Measurements from ENCODE around the gene DLG2.

The DLG2 gene

DNA sequence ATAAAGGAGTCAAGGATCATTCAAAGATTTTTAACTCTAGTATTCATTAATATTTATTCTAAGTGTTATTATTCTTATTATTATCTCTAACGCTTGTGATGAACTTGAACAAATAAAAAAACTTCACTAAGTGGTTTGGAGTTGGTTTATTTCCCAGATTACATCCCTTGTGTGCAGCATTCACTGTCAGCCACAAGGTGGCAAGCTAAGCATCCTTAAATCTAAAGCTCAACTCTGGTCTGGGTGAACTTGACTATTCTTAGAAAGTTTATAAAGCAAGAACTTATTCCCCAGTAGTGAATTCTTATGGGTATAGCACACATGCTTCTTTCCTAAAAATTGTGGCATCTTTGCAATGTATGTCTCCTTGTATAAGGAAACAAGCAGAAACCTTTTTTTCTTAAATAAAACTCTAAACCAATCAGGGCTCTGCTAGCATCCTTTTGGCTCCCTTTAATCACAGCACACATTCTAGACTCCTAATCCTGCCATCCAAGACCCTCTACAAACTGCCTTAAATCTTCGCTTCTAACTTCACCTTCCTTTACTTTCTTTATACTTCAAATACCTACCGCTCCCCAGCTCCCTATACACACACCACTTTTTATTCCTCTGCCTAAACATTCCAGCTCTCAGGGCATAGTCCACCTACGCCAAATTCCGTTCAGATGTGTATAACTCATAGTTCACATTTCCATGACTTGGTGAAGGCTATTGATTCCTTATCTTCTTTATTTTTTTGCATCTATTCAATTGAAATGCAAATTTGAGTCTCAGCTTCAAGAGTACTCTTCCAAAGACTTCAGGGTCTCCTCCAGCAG lies 1068.8 kb downstream of the DLG2 start:
- no peak for DNase-seq (ENCODE audit: low read depth)

DNA sequence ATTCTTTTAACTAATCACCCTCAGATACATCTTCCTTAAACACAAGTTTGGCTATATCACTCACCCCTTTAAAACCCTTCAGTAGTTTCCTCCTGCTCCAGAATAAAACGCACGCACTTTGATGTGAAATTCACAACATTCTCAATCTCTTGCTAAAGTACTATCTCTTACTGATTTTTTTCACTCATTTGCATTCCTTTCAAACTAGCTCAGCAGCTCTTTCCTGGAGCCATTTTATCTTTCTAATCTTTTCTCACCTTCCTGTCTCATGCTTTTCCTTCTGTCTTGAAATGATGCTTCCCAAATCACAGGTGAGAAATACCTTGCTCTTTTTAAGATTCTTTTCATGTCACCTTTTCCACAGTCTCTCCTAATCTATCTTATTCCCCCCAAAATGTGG lies 1074.4 kb downstream of the DLG2 start:
- no peak for DNase-seq (ENCODE audit: low read depth)

DNA sequence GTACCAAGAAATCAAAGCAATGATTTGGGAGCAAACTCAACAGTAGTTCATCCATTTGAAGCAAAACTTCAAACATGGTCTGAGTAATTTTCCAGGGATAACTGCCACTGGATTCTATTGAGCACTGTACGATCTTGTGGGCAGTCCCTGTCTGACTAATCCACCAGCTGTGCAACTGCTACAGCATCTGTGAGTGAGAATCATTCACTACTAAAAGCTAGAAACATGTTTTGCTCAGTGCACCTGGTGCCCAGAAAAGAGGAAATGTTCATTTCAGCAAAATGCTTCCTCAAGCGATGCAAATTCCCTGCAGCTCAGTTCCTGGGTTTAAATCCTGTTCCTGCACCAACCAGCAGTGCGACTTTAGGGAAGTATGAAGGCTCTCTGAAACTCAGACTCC lies 1077.9 kb downstream of the DLG2 start:
- DNase-seq (ENCODE audit: low read depth) = no peak

DNA sequence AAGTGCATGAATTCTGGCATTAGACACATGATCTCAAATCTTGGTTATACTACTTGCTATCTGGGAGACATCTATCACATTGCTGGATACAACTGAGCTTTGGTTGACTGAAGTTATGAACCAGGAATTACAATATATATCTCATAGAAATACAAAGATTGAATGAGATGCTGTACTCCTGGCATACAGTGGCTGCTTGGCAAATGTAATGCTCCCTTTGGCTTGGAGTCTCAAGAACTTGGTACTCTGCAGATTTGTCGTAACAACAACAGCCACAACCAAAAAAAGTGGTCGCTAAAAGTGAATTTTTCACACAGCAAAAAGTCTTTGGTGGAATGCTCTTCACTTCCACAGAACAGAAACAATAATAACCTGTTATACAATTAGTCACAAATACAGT lies 1082.6 kb downstream of the DLG2 start:
- DNase-seq (ENCODE audit: low read depth) = no peak

DNA sequence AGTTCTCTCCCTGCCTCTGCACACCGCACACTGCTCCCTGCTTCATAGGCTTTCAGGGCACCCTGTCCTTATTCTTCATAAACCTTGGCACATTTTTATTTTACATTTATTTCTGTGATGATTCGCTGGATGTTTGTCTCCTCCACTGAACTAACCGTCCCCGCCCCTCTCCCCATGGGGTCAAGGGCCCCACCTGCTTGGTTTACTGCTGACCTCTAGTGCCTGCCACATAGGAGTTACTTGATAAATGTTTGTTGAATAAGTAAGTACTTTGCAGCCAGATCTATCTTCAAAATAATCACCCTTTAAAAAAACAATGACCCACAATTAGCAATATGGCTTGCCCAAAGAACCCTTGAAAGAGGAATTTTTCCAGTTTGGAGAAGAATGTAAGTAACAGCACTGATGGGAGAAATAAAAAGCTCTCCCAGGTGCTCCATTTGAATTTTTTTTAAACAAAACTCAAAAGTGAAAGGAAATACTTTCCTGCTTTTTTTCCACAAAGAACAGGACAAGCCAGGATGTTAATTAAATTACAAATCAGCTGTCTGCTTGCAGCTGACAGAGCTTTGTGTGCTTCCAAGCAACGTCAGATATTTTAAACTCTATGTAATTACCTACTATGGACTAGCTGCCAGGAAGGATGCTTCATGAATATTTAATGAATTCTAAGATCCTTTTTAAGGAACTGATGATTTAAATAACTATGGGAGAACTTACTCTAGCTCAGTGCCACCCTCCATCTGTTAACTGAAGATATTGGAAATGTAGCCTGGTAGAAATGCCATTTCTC lies 1083.6 kb downstream of the DLG2 start:
- no peak for DNase-seq (ENCODE audit: low read depth)

DNA sequence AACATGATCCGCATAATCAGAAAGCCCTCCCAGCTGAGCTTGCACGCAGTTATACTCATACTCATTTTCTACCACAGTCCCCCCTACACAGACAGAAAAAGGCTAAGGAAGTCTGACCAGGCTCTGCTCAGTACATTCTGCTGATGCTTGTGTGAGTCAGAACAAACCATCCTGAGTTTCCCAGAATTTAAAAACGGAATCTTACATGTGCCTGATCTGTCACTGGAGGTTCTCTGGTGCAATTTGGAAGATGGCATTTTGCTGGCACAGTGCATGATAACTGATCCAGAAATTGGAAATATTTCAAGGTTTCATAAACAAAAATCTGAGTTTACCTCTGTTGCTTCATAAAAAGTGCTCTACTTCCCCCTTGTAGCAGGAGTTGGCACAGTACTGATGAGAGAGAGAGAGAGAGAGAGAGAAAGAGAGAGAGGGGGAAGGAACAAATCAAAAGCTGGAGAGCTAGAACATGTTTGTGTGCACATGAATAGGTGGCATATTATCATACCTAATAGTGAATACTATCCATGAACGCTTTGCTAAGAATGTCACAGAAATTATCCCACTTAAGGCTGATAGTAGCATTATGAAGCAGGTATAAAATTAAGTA lies 1085.3 kb downstream of the DLG2 start:
- DNase-seq (ENCODE audit: low read depth) = no peak

DNA sequence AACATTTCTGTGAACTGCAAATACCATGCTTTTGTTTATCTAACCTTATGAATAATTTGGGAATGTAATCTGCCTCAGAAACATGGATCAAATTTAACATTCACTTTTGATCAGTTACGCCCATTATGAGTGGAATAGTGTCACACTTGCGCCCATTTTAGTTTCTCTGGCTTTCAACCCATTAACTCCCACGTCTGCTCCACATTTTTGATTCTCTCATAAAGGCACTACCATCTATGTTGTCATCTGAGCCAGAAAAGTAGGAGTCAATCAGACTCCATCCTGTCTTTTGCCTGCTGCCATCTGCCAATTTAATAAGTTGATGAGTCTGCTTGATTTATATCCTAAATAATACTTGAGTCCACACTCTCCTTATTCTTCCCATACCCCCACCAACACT lies 1090.7 kb downstream of the DLG2 start:
- no peak for DNase-seq (ENCODE audit: low read depth)

DNA sequence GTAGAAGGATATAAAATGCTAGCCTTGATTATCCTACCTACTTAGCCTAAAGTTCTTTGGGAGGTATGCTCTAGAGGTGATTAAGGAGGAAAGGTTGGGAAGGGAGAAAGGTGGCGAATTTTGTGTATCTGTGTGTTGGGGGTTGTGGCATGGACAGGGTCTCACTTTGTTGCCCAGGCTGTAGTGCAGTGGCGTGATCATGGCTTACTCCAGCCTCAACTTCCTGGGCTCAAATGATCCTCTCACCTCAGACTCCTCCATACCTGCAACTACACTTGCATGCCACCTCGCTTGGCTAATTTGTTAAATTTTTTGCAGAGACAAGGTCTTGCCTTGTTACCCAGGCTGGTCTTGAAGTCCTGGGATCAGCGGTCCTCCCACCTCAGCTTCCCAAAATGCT lies 1094.8 kb downstream of the DLG2 start:
- no peak for DNase-seq (ENCODE audit: low read depth)

DNA sequence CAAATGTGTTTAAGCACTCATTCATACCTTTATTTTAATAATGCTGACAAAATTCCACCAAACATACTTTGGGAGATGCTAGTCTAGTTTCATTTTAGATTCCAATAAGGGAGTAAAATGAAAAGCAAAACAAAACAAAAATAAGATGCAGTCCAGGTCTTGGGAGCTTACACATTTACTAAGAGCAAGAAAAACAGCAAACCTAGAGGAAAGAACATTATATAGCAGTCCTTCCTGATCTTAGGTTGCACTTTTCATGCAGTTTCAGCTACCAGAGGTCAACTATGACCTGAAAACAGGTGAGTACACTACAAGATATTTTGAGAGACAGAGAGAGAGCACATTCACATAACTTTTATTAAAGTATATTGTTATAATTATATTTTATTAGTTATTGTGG lies 1100.9 kb downstream of the DLG2 start:
- no peak for DNase-seq (ENCODE audit: low read depth)

DNA sequence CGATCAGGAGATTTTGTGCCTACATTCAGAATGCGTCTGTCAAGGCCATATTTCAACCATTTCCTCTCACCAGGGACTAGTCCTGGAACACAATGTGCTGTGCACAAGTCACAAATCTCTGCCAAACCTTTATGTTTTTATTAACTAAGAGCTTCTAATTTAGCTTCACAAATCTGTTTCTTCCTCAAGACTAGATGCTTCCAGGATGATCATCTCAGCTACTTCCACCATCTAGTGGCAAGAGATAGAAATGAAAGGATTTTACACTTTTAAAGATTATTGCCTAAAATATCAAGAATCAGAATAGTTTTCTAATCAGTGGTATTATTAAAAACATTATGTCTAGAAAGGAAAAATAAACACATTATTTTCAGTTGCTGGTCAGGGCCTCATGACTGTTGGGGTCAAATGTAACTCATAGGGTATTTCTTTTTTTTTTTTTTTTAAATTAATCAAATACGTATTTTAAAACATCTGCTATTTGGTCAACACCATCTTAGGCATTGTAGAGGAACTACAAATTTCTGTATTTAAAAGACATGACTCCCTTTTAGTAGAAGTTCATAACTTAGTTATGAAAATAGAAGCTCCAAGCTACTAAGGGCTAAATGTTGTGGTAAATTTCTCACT lies 1102.6 kb downstream of the DLG2 start:
- DNase-seq (ENCODE audit: low read depth) = no peak

DNA sequence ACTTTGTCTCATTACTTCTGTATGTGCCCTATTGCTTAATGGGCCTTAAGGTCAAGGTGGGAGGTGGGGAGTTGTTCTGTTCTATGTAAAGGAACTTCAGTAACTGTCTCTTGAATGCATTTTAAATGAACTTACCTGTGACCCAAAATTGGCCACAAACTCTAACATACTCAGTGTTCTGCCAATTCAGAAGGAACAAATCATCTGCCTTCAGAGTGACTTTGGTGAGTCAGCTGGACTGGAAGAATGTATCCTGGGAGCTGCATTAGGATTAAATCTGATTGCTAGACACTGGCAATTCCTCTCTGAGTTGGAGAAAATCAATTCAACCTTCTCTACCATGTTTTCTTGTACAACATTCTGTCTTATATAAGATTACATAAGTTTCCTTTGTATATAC lies 1104.8 kb downstream of the DLG2 start:
- no peak for DNase-seq (ENCODE audit: low read depth)

DNA sequence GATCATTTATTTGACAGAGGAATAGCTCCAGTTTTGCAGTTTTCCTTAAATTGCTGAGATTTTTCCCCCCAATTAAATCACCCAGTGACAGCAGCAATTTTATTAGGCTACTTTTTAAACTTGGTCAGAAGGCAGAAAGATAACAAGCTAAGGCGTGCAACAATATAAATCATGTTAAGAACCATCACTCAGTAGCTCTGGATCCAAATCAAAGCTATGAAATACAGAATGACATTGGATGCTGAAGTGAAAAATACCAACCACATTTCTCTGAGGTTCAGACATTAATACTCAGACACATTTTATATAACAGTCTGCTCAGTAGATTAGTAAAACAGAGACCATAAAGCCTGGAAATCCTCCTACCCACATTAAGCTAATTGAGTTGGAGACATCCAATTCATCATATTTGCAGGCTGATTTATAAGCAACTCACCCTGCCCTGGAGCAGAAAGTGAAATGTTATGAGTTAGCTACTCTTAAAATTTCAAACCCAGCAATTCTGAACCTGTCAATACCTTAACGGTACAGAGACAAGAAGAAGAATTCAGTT lies 1108.4 kb downstream of the DLG2 start:
- DNase-seq (ENCODE audit: low read depth) = no peak

DNA sequence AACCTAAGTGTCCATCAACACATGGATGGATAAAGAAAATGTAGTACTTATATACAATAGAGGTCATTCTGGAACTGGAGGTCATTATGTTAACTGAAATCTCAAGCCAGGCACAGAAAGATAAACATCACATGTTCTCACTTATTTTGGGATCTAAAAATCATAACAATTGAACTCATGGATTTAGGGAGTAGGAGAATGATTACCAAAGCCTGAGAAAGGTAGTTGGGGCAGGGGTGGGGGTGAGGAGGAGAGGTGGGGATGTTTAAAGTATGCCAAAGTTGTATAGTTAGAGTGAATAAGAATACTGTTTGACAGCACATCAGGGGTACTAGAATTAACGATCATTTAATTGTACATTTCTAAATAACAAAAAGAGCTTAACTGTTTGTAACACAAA lies 1112.7 kb downstream of the DLG2 start:
- no peak for DNase-seq (ENCODE audit: low read depth)

DNA sequence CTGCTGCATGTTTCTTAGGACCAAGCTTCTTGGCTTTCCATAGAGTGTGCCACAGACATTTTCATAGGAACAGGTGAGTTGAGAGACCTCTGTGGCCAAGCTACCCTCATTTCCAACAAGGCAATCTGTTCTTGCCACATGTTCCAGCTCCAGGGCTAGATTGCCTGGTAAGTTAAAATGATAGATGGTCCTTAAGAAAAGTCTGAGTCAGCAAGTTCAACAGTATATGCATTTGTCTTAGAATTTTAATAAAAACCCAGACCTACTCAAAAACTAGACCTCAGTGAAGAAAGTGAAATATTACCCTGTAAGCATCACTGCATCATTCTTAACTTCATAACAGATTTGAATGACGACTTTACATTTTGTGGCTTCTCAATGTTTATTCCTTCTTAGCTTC lies 1123.6 kb downstream of the DLG2 start:
- DNase-seq (ENCODE audit: low read depth) = no peak

DNA sequence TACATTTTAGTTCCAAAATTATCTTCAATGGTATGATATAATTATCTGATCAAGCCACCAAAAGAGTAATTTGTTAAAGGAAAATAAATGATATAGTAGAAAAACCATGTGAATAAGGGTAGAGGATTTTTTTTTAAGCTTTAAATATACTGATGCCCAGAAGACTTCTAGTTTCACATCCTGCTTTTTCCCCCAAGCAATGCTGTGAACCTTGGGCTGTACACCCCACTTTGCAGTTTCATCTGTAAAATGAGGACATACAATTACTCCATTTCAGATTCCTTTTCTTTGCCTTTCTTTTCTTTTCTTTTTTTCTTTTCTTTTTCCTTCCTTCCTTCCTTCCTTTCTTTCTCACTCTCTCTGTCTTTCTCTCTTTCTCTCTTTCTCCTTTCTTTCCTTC lies 1125.4 kb downstream of the DLG2 start:
- no peak for DNase-seq (ENCODE audit: low read depth)

DNA sequence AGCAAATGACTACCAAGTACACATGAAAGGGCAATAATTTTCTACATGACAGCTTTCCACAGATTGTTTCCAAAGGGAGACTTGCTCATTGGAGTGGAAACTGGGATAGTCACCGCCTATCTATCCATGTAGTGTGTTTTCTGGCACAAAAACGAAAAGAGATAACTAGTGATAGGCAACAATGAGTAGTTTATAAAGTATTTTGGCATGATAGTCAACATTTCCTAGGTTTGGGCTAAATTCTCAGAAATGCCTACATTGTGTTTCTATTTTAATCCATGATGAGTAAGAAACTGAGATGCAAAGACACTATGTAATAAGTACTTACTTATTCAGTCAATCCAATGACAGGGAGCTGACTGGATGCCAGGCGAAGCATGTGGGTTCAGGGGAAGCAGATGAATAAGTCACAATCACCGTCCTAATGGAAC lies 1129.1 kb downstream of the DLG2 start:
- no peak for DNase-seq (ENCODE audit: low read depth)

DNA sequence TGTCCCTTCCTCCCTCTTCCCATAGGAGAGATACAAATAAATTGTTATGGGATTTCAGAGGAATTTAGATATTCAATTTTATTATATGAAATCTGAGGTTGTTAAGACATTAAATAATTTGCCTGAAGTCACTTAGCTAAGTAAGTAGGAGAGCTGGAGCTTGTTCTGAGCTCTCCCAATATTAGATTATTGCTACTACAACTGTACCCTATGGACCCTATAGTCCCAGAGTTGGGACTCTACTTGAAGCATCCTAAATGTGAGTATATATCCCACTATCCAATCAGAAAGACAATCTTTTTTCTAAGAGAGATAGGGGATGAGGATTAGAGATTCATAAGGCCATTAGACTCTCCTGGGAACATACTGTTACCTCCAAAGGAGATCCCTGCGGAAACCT lies 1130.0 kb downstream of the DLG2 start:
- DNase-seq (ENCODE audit: low read depth) = no peak

DNA sequence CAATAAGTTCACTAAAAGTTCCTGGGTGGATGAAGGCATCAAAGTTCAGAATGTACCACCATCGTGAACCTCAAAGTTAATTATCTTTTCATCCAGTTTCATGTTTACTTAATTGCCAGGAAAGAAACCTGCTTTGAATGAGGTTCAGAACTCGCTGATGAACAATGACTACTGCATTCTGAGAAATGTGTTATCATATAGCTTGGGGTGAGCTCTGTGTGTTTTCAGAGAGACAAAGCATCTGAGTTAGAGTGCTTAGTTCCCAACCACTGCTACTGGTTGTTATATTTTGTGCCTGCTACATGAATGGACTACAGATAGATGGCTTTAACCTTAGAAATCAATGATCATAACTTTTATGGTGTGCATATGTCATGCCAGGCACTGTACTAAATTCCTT lies 1131.0 kb downstream of the DLG2 start:
- DNase-seq (ENCODE audit: low read depth) = no peak

DNA sequence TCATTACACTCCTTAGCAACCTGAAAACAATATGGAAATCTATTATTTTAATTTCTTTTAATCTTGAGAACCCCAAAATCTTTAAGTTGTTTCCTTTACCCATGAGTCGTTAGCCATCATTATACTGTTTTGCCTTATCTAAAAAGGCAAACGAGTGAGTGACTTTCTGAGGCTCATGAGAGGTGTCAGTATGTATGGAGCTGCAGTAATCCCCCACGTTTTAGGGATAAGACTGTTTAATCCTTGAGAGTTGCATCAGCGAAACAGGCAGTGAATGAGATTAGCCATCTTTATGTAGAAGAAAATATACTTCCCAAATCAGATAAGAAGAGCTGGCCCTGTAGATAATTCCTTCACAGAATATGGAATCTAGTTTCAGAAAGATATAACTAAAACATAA lies 1147.0 kb downstream of the DLG2 start:
- no peak for DNase-seq (ENCODE audit: low read depth)

DNA sequence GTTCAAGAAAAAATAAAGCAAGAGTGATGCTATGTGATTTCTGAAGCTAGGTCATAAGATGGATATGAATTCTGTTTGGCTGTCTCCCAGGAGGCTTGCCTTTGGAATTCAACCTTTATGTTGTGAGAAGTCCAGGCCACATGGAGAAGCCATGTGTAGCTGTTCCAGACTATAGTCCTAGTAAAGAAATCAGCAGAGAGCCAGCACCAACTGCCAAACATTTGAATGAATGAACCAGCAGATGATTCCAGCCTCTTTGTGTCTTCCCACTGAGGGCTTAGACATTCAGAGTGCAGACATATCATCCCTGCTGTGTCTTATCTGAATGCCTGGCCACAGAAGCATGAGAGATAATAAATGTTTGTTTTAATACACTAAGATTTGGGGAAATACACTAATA lies 1150.6 kb downstream of the DLG2 start:
- no peak for DNase-seq (ENCODE audit: low read depth)

DNA sequence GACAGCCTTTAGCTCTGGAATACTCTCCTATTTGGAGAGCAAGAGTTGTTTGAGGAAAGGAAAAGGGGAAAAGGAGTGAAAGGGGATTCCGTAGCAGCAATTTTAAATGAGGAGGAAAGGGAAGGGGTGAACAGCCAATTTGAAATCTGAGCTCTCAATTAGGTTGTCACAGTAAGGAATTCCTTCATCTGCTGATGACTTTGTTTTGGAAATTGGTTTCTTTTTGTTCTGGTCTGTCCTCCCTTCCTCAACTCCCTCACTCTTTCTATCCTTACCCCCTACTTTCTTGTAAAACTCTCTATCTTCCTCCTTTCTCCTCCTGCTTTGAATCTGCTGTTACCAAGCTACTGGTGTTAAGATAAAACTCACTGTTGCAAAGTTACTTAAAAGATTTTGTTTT lies 1155.6 kb downstream of the DLG2 start:
- DNase-seq (ENCODE audit: low read depth) = no peak

DNA sequence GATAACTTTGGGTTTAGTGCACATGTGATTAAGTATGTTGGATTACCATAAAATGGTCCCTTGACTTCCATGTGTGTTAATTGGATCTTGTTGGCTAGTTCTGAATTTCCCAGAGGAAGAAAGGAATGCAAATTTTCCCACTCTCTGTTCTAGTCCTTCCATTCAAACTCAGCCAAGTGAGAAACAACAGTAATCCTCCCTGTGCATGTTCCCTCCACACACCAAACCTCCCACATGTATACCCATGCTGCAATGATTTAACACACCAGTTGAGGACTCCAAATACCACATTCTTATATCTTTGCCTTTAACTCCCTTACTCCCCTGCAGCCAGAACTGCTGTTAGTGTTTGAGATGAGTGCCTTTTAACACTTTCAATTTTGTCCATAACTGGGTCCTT lies 1158.9 kb downstream of the DLG2 start:
- DNase-seq (ENCODE audit: low read depth) = no peak

Measured in stimulated activated CD4-positive, alpha-beta T cell treated with anti-CD3 and anti-CD28 coated beads, Interleukin-2, amount 100 ng/mL, for 4 hours (primary cell).